ENCODE measurements around the gene TMEM144. TPM values are rescaled to one million over a fixed set of nuclear protein-coding genes. Genes with fewer than 3 reads are reported as not detected.
A peak's percentile ranks its signal among the peaks of the same experiment; 100 is the strongest.

Gene TMEM144
- total RNA-seq, 1 donor from 2014 or later = 4.1 TPM

DNA sequence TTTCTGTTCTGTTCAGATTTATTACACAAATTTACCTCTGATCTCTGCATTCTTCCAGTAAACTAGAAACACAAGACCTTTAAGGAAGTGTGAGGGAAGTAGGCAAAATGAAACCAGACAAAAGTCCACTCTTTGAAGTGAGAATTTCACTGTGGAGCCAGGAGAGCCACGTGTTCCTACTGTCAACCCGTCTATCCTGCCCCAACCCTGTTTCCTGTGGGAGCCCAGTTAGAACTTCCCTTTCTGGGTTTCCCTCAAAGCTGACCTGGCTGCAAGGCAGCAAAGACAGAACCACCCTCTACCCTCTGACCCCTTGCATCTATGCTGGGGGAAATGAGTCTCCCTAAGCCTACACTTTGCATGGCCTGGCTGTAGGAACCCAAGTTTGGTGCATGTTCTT is 40.0 kb downstream of the TMEM144 start:
- Histone ChIP-seq H3K9ac (no peak overlapping the region), H3K9me3 (ENCODE audit: low read depth) (no peaks in the 10 kb centered on the region), H3K27ac (no peak overlapping the region), H3K4me3 (no peak overlapping the region), H3K79me2 (ENCODE audit: low read depth) (no peaks in the 10 kb centered on the region), H3K4me1 (no peaks in the 10 kb centered on the region), H3K36me3 (no peaks in the 10 kb centered on the region), H3K4me2 (no peak overlapping the region), H3F3A (ENCODE audit: low read depth) (no peaks in the 10 kb centered on the region), H4K20me1 (ENCODE audit: low read depth) (no peaks in the 10 kb centered on the region), H2AFZ (replicated peaks) (no peak overlapping the region), H3K27me3 (no peaks in the 10 kb centered on the region)
- H3K4me1 Mint-ChIP-seq = peaks cover 3% of the 10 kb centered on the region
- H3K4me3 Mint-ChIP-seq = no peak overlapping the region
- TF ChIP-seq EZH2phosphoT487 (IDR thresholded peaks at IDR 0.05) = no peak
- no peak for TF ChIP-seq EZH2 (IDR thresholded peaks at IDR 0.05)
- TF ChIP-seq, protein P1, sequence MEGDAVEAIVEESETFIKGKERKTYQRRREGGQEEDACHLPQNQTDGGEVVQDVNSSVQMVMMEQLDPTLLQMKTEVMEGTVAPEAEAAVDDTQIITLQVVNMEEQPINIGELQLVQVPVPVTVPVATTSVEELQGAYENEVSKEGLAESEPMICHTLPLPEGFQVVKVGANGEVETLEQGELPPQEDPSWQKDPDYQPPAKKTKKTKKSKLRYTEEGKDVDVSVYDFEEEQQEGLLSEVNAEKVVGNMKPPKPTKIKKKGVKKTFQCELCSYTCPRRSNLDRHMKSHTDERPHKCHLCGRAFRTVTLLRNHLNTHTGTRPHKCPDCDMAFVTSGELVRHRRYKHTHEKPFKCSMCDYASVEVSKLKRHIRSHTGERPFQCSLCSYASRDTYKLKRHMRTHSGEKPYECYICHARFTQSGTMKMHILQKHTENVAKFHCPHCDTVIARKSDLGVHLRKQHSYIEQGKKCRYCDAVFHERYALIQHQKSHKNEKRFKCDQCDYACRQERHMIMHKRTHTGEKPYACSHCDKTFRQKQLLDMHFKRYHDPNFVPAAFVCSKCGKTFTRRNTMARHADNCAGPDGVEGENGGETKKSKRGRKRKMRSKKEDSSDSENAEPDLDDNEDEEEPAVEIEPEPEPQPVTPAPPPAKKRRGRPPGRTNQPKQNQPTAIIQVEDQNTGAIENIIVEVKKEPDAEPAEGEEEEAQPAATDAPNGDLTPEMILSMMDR (IDR thresholded peaks at IDR 0.05) = no peak
- no peak overlapping the region for H3K27ac Mint-ChIP-seq
- H3K9me3 Mint-ChIP-seq = no peaks in the 10 kb centered on the region
- no peaks in the 10 kb centered on the region for H3K27me3 Mint-ChIP-seq (ENCODE audit: insufficient read depth, low read depth)
- no peak for DNase-seq (ENCODE audit: low spot score)
- H3K36me3 Mint-ChIP-seq = no peaks in the 10 kb centered on the region

DNA sequence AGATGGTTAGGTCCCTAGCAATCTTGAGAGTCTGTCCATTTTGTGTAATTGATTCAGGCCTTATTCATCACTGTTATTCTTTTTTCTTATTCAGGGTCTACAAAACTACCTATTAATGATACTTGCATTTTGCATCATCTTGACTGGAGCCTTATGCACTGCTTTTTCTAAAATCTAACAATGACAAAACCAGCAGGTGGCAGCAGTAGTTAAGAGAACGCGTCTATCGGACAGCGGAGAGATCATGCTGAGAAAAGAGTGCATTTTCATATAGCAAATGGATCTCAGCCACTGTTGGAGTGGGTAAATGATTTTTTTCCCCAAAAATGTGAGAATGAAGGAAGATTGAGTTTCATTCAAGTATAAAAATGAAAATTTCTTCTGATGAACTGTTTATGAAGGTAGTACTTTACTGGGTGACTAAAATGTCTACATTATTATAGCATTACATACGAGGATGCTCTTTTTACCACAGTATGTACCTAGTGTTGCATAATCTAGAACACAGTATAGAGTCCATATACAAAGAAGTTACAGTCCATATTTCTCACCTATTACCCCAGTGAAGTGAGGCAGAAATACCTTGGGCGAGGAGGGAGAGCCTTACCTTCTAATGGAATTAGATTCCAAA is 43.2 kb downstream of the TMEM144 start:
- Histone ChIP-seq H3K9me3 (ENCODE audit: low read depth) (no peaks in the 10 kb centered on the region), H3K79me2 (ENCODE audit: low read depth) (no peaks in the 10 kb centered on the region), H3K27ac (no peak overlapping the region), H3F3A (ENCODE audit: low read depth) (no peaks in the 10 kb centered on the region), H3K27me3 (no peaks in the 10 kb centered on the region), H3K4me3 (no peak overlapping the region), H4K20me1 (ENCODE audit: low read depth) (no peaks in the 10 kb centered on the region), H2AFZ (replicated peaks) (no peak overlapping the region), H3K9ac (no peak overlapping the region), H3K36me3 (no peaks in the 10 kb centered on the region), H3K4me1 (no peaks in the 10 kb centered on the region), H3K4me2 (no peak overlapping the region)
- Mint-ChIP-seq H3K27me3 (ENCODE audit: insufficient read depth, low read depth) (no peaks in the 10 kb centered on the region), H3K27ac (no peak overlapping the region), H3K4me3 (no peak overlapping the region), H3K4me1 (peaks cover 3% of the 10 kb centered on the region), H3K9me3 (no peaks in the 10 kb centered on the region), H3K36me3 (no peaks in the 10 kb centered on the region)
- TF ChIP-seq, protein P1 (IDR thresholded peaks at IDR 0.05) = peak; percentile 73
- no peak for TF ChIP-seq EZH2 (IDR thresholded peaks at IDR 0.05)
- DNase-seq (ENCODE audit: low spot score) = peak; percentile 76

DNA sequence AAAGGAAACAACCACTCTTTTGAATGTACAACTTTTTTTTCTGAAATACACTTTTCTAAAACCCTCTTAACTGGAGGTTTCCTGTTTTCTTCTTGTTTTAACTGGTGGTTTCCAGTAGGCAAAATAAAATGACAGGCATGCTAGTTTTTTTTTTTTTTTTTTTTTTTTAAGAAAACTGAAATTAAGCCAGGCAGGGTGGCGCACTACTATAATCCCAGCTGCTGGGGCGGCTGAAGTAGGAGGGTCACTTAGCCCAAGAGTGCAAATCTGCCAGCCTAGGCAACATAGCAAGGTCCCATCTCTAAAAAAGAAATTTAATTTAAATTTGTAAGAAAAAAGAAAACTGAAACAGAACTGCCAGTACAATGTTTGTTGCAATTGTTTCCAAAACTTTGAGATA is 44.0 kb downstream of the TMEM144 start:
- Histone ChIP-seq H3K79me2 (ENCODE audit: low read depth) (no peaks in the 10 kb centered on the region), H4K20me1 (ENCODE audit: low read depth) (no peaks in the 10 kb centered on the region), H3F3A (ENCODE audit: low read depth) (no peaks in the 10 kb centered on the region), H3K27me3 (no peaks in the 10 kb centered on the region), H3K4me3 (no peak overlapping the region), H3K9me3 (ENCODE audit: low read depth) (no peaks in the 10 kb centered on the region), H3K36me3 (no peaks in the 10 kb centered on the region), H2AFZ (replicated peaks) (no peak overlapping the region), H3K4me2 (no peak overlapping the region), H3K4me1 (no peaks in the 10 kb centered on the region), H3K9ac (no peak overlapping the region), H3K27ac (no peak overlapping the region)
- H3K36me3 Mint-ChIP-seq = no peaks in the 10 kb centered on the region
- no peak overlapping the region for H3K4me3 Mint-ChIP-seq
- H3K27me3 Mint-ChIP-seq (ENCODE audit: insufficient read depth, low read depth) = peaks cover 2% of the 10 kb centered on the region
- DNase-seq (ENCODE audit: low spot score) = no peak
- H3K27ac Mint-ChIP-seq = no peak overlapping the region
- no peaks in the 10 kb centered on the region for H3K9me3 Mint-ChIP-seq
- TF ChIP-seq, protein P1 (IDR thresholded peaks at IDR 0.05) = no peak
- TF ChIP-seq EZH2 (IDR thresholded peaks at IDR 0.05) (no peak), EZH2phosphoT487 (IDR thresholded peaks at IDR 0.05) (no peak)
- peaks cover 3% of the 10 kb centered on the region for H3K4me1 Mint-ChIP-seq

All from neural progenitor cell (in vitro differentiated cells).